Activated CD8-positive, alpha-beta memory T cell treated with anti-CD3 and anti-CD28 coated beads for 36 hours (primary cell): ENCODE results near the gene KRTAP10-12. TPM values are rescaled to one million over a fixed set of nuclear protein-coding genes. Genes with fewer than 3 reads are reported as not detected.

Experiments used
- CTCF ChIA-PET: fragments of 350-600 bp; sonication (Branson Sonifier 250); formaldehyde crosslinking; loops from one replicate; lab custom pipeline; 2021; ENCODE audit warnings: antibody characterized with exemption; lab: Charles Lee
- POLR2A ChIA-PET: fragments of 350-600 bp; sonication (Branson Sonifier 250); formaldehyde crosslinking; loops from one replicate; lab custom pipeline; 2021; ENCODE audit warnings: antibody characterized with exemption; lab: Charles Lee
- total RNA-seq, 2 experiments: library from RNA; stranded (reverse); gene quantifications; one replicate each; pipeline ENCODE4 v1.2.3, GENCODE V29; 2021

Gene KRTAP10-12
- total RNA-seq, 2 experiments from 2014 or later, result not detected

GRCh38 chr21:44726826-44727225 is 29.9 kb downstream of the KRTAP10-12 start:
- ChIA-PET POLR2A (no interaction called here), CTCF (interaction anchor here (1.1 kb wide), 1 partner anchor 216 kb away, joined by 3 read pairs; no protein-coding TSS in a partner anchor)

GRCh38 chr21:44727321-44727720 is 30.3 kb downstream of the KRTAP10-12 start:
- POLR2A ChIA-PET, result no interaction called here
- CTCF ChIA-PET, result no interaction called here

GRCh38 chr21:44727757-44728156 is 30.8 kb downstream of the KRTAP10-12 start:
- ChIA-PET POLR2A (no interaction called here), CTCF (no interaction called here)

GRCh38 chr21:44728716-44729115 is 31.7 kb downstream of the KRTAP10-12 start:
- POLR2A ChIA-PET, result no interaction called here
- CTCF ChIA-PET, result no interaction called here

- ChIA-PET POLR2A (no interaction called here), CTCF (no interaction called here)
Observed at GRCh38 chr21:44729336-44730027, 32.5 kb downstream of the KRTAP10-12 start.

GRCh38 chr21:44730028-44730395 is 33.0 kb downstream of the KRTAP10-12 start:
- CTCF ChIA-PET, result no interaction called here
- POLR2A ChIA-PET, result no interaction called here

GRCh38 chr21:44730951-44731579 is 34.1 kb downstream of the KRTAP10-12 start:
- CTCF ChIA-PET, result no interaction called here
- POLR2A ChIA-PET, result no interaction called here

GRCh38 chr21:44732263-44732662 is 35.3 kb downstream of the KRTAP10-12 start:
- ChIA-PET CTCF (no interaction called here), POLR2A (no interaction called here)

GRCh38 chr21:44732956-44733355 is 36.0 kb downstream of the KRTAP10-12 start:
- ChIA-PET CTCF (no interaction called here), POLR2A (no interaction called here)

- ChIA-PET POLR2A (no interaction called here), CTCF (interaction anchor here (1.5 kb wide), 1 partner anchor 14 kb away, joined by 3 read pairs; no protein-coding TSS in a partner anchor)
Observed at GRCh38 chr21:44734026-44734745, 37.2 kb downstream of the KRTAP10-12 start.

- ChIA-PET POLR2A (no interaction called here), CTCF (interaction anchor here (1.5 kb wide), 1 partner anchor 14 kb away, joined by 3 read pairs; no protein-coding TSS in a partner anchor)
Observed at GRCh38 chr21:44734841-44735240, 37.9 kb downstream of the KRTAP10-12 start.

GRCh38 chr21:44735821-44736220 is 38.8 kb downstream of the KRTAP10-12 start:
- POLR2A ChIA-PET, result no interaction called here
- CTCF ChIA-PET, result interaction anchor here (1.5 kb wide), 1 partner anchor 15 kb away, joined by 3 read pairs; no protein-coding TSS in a partner anchor

GRCh38 chr21:44736291-44737004 is 39.5 kb downstream of the KRTAP10-12 start:
- ChIA-PET POLR2A (no interaction called here), CTCF (no interaction called here)

GRCh38 chr21:44737706-44738354 is 40.9 kb downstream of the KRTAP10-12 start:
- CTCF ChIA-PET, result no interaction called here
- POLR2A ChIA-PET, result no interaction called here

GRCh38 chr21:44738621-44739020 is 41.6 kb downstream of the KRTAP10-12 start:
- CTCF ChIA-PET, result no interaction called here

GRCh38 chr21:44739316-44739715 is 42.3 kb downstream of the KRTAP10-12 start:
- ChIA-PET CTCF (interaction anchor here (3.7 kb wide), 1 partner anchor 229 kb away, joined by 15 read pairs; no protein-coding TSS in a partner anchor), POLR2A (no interaction called here)

More at GRCh38 chr21:44738621-44739020, 41.6 kb downstream of the KRTAP10-12 start:
- POLR2A ChIA-PET, result no interaction called here

GRCh38 chr21:44740742-44741141 is 43.8 kb downstream of the KRTAP10-12 start:
- ChIA-PET POLR2A (no interaction called here), CTCF (interaction anchor here (1.0 to 3.7 kb wide), 2 partner anchors 87 to 230 kb away, joined by 3 to 15 read pairs; no protein-coding TSS in a partner anchor)

- ChIA-PET POLR2A (no interaction called here), CTCF (interaction anchor here (1.1 to 3.7 kb wide), 3 partner anchors 227 to 231 kb away, joined by 3 to 15 read pairs (median 3); no protein-coding TSS in a partner anchor)
Observed at GRCh38 chr21:44741921-44742320, 44.9 kb downstream of the KRTAP10-12 start.
